Measurements from ENCODE around the gene ARHGAP44.

Gene ARHGAP44

GRCh38 chr17:12794919-12795532, 5.7 kb downstream of the ARHGAP44 start:
- peaks cover 3% of the 10 kb centered on the region for H3K27me3 ChIP-seq (ENCODE audit: insufficient read depth, poor library complexity, severe bottlenecking)
- H3K27ac ChIP-seq (replicated peaks), result no peak overlapping the region
- TF ChIP-seq POLR2AphosphoS5 (IDR thresholded peaks at IDR 0.05; ENCODE audit: low read depth), result no peak
- TF ChIP-seq REST (IDR thresholded peaks at IDR 0.05; ENCODE audit: insufficient replicate concordance, low read depth), result no peak
- TF ChIP-seq CTCF (IDR thresholded peaks at IDR 0.05; ENCODE audit: insufficient read depth, low read length), result no peak
- TF ChIP-seq SPI1 (IDR thresholded peaks at IDR 0.05; ENCODE audit: borderline replicate concordance, low read depth), result no peak
- no peak for TF ChIP-seq GABPA (IDR thresholded peaks at IDR 0.05; ENCODE audit: low read depth)
- no peak overlapping the region for H3K4me3 ChIP-seq (replicated peaks; ENCODE audit: insufficient read depth, low read length)
- no peak for DNase-seq (ENCODE audit: low read depth in 1 of 2, low spot score in 1 of 2)

- no peaks in the 10 kb centered on the region for H3K27me3 ChIP-seq (ENCODE audit: insufficient read depth, poor library complexity, severe bottlenecking)
- TF ChIP-seq GABPA (IDR thresholded peaks at IDR 0.05; ENCODE audit: low read depth), result no peak
- TF ChIP-seq REST (IDR thresholded peaks at IDR 0.05; ENCODE audit: insufficient replicate concordance, low read depth), result no peak
- TF ChIP-seq CTCF (IDR thresholded peaks at IDR 0.05; ENCODE audit: insufficient read depth, low read length), result no peak
- no peak overlapping the region for H3K4me3 ChIP-seq (replicated peaks; ENCODE audit: insufficient read depth, low read length)
- no peak overlapping the region for H3K27ac ChIP-seq (replicated peaks)
- DNase-seq (ENCODE audit: low read depth in 1 of 2, low spot score in 1 of 2), result no peak
Observed at GRCh38 chr17:12800855-12801365, 11.6 kb downstream of the ARHGAP44 start.

DNA sequence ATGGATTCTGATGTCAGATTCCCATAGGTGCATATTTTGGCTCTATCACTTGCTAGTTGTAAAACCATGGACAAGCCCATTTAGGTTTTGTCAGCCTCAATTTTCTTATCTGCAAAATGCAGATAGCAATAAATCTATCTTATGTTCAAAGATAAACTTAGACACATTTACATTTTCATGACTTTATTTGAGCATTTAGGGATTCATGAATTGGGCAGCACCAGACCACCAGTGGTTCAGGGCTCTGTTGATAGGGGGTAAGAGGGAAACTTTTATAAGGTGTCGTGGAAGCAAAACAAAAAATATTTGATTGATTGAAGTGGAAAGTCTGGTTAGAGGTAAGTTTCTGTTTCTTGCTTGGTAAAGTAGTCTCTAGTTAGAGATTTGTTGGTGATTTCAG, 17.3 kb downstream of the ARHGAP44 start:
- H3K27me3 ChIP-seq (ENCODE audit: insufficient read depth, poor library complexity, severe bottlenecking), result no peaks in the 10 kb centered on the region
- H3K27ac ChIP-seq (replicated peaks), result no peak overlapping the region
- H3K4me3 ChIP-seq (replicated peaks; ENCODE audit: insufficient read depth, low read length), result no peak overlapping the region
- TF ChIP-seq CTCF (IDR thresholded peaks at IDR 0.05; ENCODE audit: insufficient read depth, low read length) (no peak), SPI1 (IDR thresholded peaks at IDR 0.05; ENCODE audit: borderline replicate concordance, low read depth) (no peak), POLR2AphosphoS5 (IDR thresholded peaks at IDR 0.05; ENCODE audit: low read depth) (no peak), GABPA (IDR thresholded peaks at IDR 0.05; ENCODE audit: low read depth) (no peak), REST (IDR thresholded peaks at IDR 0.05; ENCODE audit: insufficient replicate concordance, low read depth) (no peak)
- DNase-seq (ENCODE audit: low read depth in 1 of 2, low spot score in 1 of 2), result no peak
